ENCODE data around the gene CHST11.

The CHST11 gene

GRCh38 chr12:104460041-104460719, 3.4 kb downstream of the CHST11 start:
- peaks cover 2% of the 10 kb centered on the region for H3K4me1 ChIP-seq (ENCODE audit: insufficient read depth, insufficient read length)
- TF ChIP-seq YY1 (IDR thresholded peaks at IDR 0.05; ENCODE audit: insufficient read depth, insufficient read length), result no peak
- no peak for TF ChIP-seq SUZ12 (IDR thresholded peaks at IDR 0.05; ENCODE audit: extremely low read depth, insufficient read depth, insufficient read length)
- no peak for TF ChIP-seq ZNF274 (IDR thresholded peaks at IDR 0.05; ENCODE audit: low read depth, low read length)
- H3K9ac ChIP-seq (ENCODE audit: insufficient read length, low read depth), result no peak overlapping the region
- no peak overlapping the region for H3K4me3 ChIP-seq (ENCODE audit: insufficient read length, low read depth)
- H3K9me3 ChIP-seq (ENCODE audit: insufficient read depth, low read length), result no peaks in the 10 kb centered on the region
- H3K36me3 ChIP-seq (ENCODE audit: insufficient read depth, insufficient read length, low read length), result no peaks in the 10 kb centered on the region
- DNase-seq (ENCODE audit: low read depth, low spot score), result no peak
- peaks cover 21% of the 10 kb centered on the region for H3K27me3 ChIP-seq (ENCODE audit: insufficient read depth, insufficient read length)

GRCh38 chr12:104460973-104461698, 4.4 kb downstream of the CHST11 start:
- no peak for TF ChIP-seq ZNF274 (IDR thresholded peaks at IDR 0.05; ENCODE audit: low read depth, low read length)
- TF ChIP-seq SUZ12 (IDR thresholded peaks at IDR 0.05; ENCODE audit: extremely low read depth, insufficient read depth, insufficient read length), result no peak
- no peak for TF ChIP-seq YY1 (IDR thresholded peaks at IDR 0.05; ENCODE audit: insufficient read depth, insufficient read length)
- Histone ChIP-seq H3K27me3 (ENCODE audit: insufficient read depth, insufficient read length) (peaks cover 14% of the 10 kb centered on the region), H3K36me3 (ENCODE audit: insufficient read depth, insufficient read length, low read length) (no peaks in the 10 kb centered on the region), H3K9me3 (ENCODE audit: insufficient read depth, low read length) (no peaks in the 10 kb centered on the region), H3K4me1 (ENCODE audit: insufficient read depth, insufficient read length) (no peaks in the 10 kb centered on the region), H3K4me3 (ENCODE audit: insufficient read length, low read depth) (no peak overlapping the region), H3K9ac (ENCODE audit: insufficient read length, low read depth) (no peak overlapping the region)
- no peak for DNase-seq (ENCODE audit: low read depth, low spot score)

GRCh38 chr12:104462325-104462724, 5.6 kb downstream of the CHST11 start:
- Histone ChIP-seq H3K4me1 (ENCODE audit: insufficient read depth, insufficient read length) (no peaks in the 10 kb centered on the region), H3K36me3 (ENCODE audit: insufficient read depth, insufficient read length, low read length) (no peaks in the 10 kb centered on the region), H3K9me3 (ENCODE audit: insufficient read depth, low read length) (no peaks in the 10 kb centered on the region), H3K9ac (ENCODE audit: insufficient read length, low read depth) (no peak overlapping the region), H3K27me3 (ENCODE audit: insufficient read depth, insufficient read length) (peaks cover 14% of the 10 kb centered on the region), H3K4me3 (ENCODE audit: insufficient read length, low read depth) (no peak overlapping the region)
- no peak for TF ChIP-seq SUZ12 (IDR thresholded peaks at IDR 0.05; ENCODE audit: extremely low read depth, insufficient read depth, insufficient read length)
- no peak for TF ChIP-seq ZNF274 (IDR thresholded peaks at IDR 0.05; ENCODE audit: low read depth, low read length)
- no peak for DNase-seq (ENCODE audit: low read depth, low spot score)

- no peak overlapping the region for H3K4me3 ChIP-seq (ENCODE audit: insufficient read length, low read depth)
- H3K9ac ChIP-seq (ENCODE audit: insufficient read length, low read depth), result no peak overlapping the region
- H3K27me3 ChIP-seq (ENCODE audit: insufficient read depth, insufficient read length), result peaks cover 14% of the 10 kb centered on the region
- TF ChIP-seq YY1 (IDR thresholded peaks at IDR 0.05; ENCODE audit: insufficient read depth, insufficient read length), result no peak
- TF ChIP-seq SUZ12 (IDR thresholded peaks at IDR 0.05; ENCODE audit: extremely low read depth, insufficient read depth, insufficient read length), result no peak
- no peak for TF ChIP-seq ZNF274 (IDR thresholded peaks at IDR 0.05; ENCODE audit: low read depth, low read length)
- DNase-seq (ENCODE audit: low read depth, low spot score), result no peak
- H3K4me1 ChIP-seq (ENCODE audit: insufficient read depth, insufficient read length), result no peaks in the 10 kb centered on the region
- H3K9me3 ChIP-seq (ENCODE audit: insufficient read depth, low read length), result no peaks in the 10 kb centered on the region
- H3K36me3 ChIP-seq (ENCODE audit: insufficient read depth, insufficient read length, low read length), result no peaks in the 10 kb centered on the region
Observed at GRCh38 chr12:104462931-104463339, 6.2 kb downstream of the CHST11 start.

GRCh38 chr12:104463368-104463767, 6.6 kb downstream of the CHST11 start:
- H3K9me3 ChIP-seq (ENCODE audit: insufficient read depth, low read length), result no peaks in the 10 kb centered on the region
- H3K4me3 ChIP-seq (ENCODE audit: insufficient read length, low read depth), result no peak overlapping the region
- peaks cover 11% of the 10 kb centered on the region for H3K27me3 ChIP-seq (ENCODE audit: insufficient read depth, insufficient read length)
- H3K36me3 ChIP-seq (ENCODE audit: insufficient read depth, insufficient read length, low read length), result no peaks in the 10 kb centered on the region
- no peak for TF ChIP-seq ZNF274 (IDR thresholded peaks at IDR 0.05; ENCODE audit: low read depth, low read length)
- no peak for TF ChIP-seq SUZ12 (IDR thresholded peaks at IDR 0.05; ENCODE audit: extremely low read depth, insufficient read depth, insufficient read length)
- no peak for TF ChIP-seq YY1 (IDR thresholded peaks at IDR 0.05; ENCODE audit: insufficient read depth, insufficient read length)
- no peak for DNase-seq (ENCODE audit: low read depth, low spot score)
- no peaks in the 10 kb centered on the region for H3K4me1 ChIP-seq (ENCODE audit: insufficient read depth, insufficient read length)
- H3K9ac ChIP-seq (ENCODE audit: insufficient read length, low read depth), result no peak overlapping the region

GRCh38 chr12:104464899-104465298, 8.2 kb downstream of the CHST11 start:
- no peaks in the 10 kb centered on the region for H3K27me3 ChIP-seq (ENCODE audit: insufficient read depth, insufficient read length)
- DNase-seq (ENCODE audit: low read depth, low spot score), result no peak
- H3K9ac ChIP-seq (ENCODE audit: insufficient read length, low read depth), result no peak overlapping the region
- H3K4me3 ChIP-seq (ENCODE audit: insufficient read length, low read depth), result no peak overlapping the region
- H3K4me1 ChIP-seq (ENCODE audit: insufficient read depth, insufficient read length), result no peaks in the 10 kb centered on the region
- H3K36me3 ChIP-seq (ENCODE audit: insufficient read depth, insufficient read length, low read length), result no peaks in the 10 kb centered on the region
- H3K9me3 ChIP-seq (ENCODE audit: insufficient read depth, low read length), result no peaks in the 10 kb centered on the region
- TF ChIP-seq YY1 (IDR thresholded peaks at IDR 0.05; ENCODE audit: insufficient read depth, insufficient read length), result no peak
- TF ChIP-seq SUZ12 (IDR thresholded peaks at IDR 0.05; ENCODE audit: extremely low read depth, insufficient read depth, insufficient read length), result no peak
- TF ChIP-seq ZNF274 (IDR thresholded peaks at IDR 0.05; ENCODE audit: low read depth, low read length), result no peak

GRCh38 chr12:104466709-104467345, 10.1 kb downstream of the CHST11 start:
- Histone ChIP-seq H3K36me3 (ENCODE audit: insufficient read depth, insufficient read length, low read length) (no peaks in the 10 kb centered on the region), H3K4me1 (ENCODE audit: insufficient read depth, insufficient read length) (no peaks in the 10 kb centered on the region), H3K4me3 (ENCODE audit: insufficient read length, low read depth) (no peak overlapping the region), H3K9ac (ENCODE audit: insufficient read length, low read depth) (no peak overlapping the region), H3K27me3 (ENCODE audit: insufficient read depth, insufficient read length) (no peaks in the 10 kb centered on the region), H3K9me3 (ENCODE audit: insufficient read depth, low read length) (no peaks in the 10 kb centered on the region)
- DNase-seq (ENCODE audit: low read depth, low spot score), result no peak
- TF ChIP-seq SUZ12 (IDR thresholded peaks at IDR 0.05; ENCODE audit: extremely low read depth, insufficient read depth, insufficient read length) (no peak), YY1 (IDR thresholded peaks at IDR 0.05; ENCODE audit: insufficient read depth, insufficient read length) (no peak), ZNF274 (IDR thresholded peaks at IDR 0.05; ENCODE audit: low read depth, low read length) (no peak)

Measured in NT2/D1 (cell line).